Esophagus squamous epithelium (tissue), 5 donors: ENCODE data around the gene GMPR2. TPM values are rescaled to one million over a fixed set of nuclear protein-coding genes. Genes with fewer than 3 reads are reported as not detected.
A peak's percentile ranks its signal among the peaks of the same experiment; 100 is the strongest.

Experiments
- DNase-seq: peaks from one replicate; lab custom pipeline; 2025; lab: John Stamatoyannopoulos, UW
- H3K27ac ChIP-seq, 4 donors: fragments of 200-600 bp; sonication (generic); one replicate each; pipeline ENCODE4 v1.5.1; 2016 to 2019; ENCODE audit warnings: mild to moderate bottlenecking in 1 of 4
- H3K27me3 ChIP-seq, 4 donors: fragments of 200-600 bp; sonication (generic); 1 replicate in 3 of 4; 2 replicates in 1 of 4; pipeline versions ENCODE4 v1.5.1 to v1.6.0; 2017 to 2021; ENCODE audit warnings: antibody characterized with exemption in 1 of 4
- H3K36me3 ChIP-seq, 3 donors: fragments of 200-600 bp; sonication (generic); one replicate each; pipeline ENCODE4 v1.5.1; 2016 to 2019
- H3K4me1 ChIP-seq, 3 donors: fragments of 200-600 bp; sonication (generic); one replicate each; pipeline ENCODE4 v1.5.1; 2017 to 2019
- H3K4me3 ChIP-seq, 4 donors: fragments of 200-600 bp; sonication (generic); 1 replicate in 3 of 4; 2 replicates in 1 of 4; pipeline ENCODE4 v1.5.1; 2016 to 2019; ENCODE audit warnings: mild to moderate bottlenecking in 2 of 4, moderate library complexity in 1 of 4
- H3K9me3 ChIP-seq, 3 donors: fragments of 200-600 bp; sonication (generic); one replicate each; pipeline ENCODE4 v1.5.1; 2016 to 2019
- POLR2A ChIP-seq, 4 donors: fragments of 450-650 bp; IDR thresholded peaks; one replicate each; pipeline ENCODE4 v1.6.1; 2017; ENCODE audit warnings: antibody characterized with exemption in 4 of 4, mild to moderate bottlenecking in 4 of 4, moderate library complexity in 3 of 4
- WGBS, 2 donors: methylation state at CpG; one replicate each; pipeline ENCODE4 v1.1.5; 2018; 5-methylcytosine and 5-hydroxymethylcytosine counted together
- intact Hi-C: fragments of 100-400 bp; cut with DNase I; formaldehyde crosslinking; loops from one replicate; pipeline ENCODE4 v1.15.0; 2022
- total RNA-seq, 4 donors: library from RNA; depleted of rRNA; stranded (reverse); fragments of >200 nt; gene quantifications; one replicate each; pipeline ENCODE4 v1.1.0, GENCODE V29; 2016
- TF ChIP-seq, protein P1 (sequence below), 6 experiments: fragments of 450-650 bp in 4 of 6; fragments of 200-600 bp in 2 of 6; sonication (generic) in 2 of 6; IDR thresholded peaks; one replicate each; pipeline ENCODE4 v1.5.1; 2016 to 2019; ENCODE audit warnings: antibody characterized with exemption in 6 of 6, mild to moderate bottlenecking in 4 of 6, moderate library complexity in 4 of 6
- donor health status: DM: yes; HTN: yes; CAD: no.

GMPR2 gene
- total RNA-seq, 4 donors from 2014 or later: 18.5 to 47.7 (median 33.1) TPM

DNA sequence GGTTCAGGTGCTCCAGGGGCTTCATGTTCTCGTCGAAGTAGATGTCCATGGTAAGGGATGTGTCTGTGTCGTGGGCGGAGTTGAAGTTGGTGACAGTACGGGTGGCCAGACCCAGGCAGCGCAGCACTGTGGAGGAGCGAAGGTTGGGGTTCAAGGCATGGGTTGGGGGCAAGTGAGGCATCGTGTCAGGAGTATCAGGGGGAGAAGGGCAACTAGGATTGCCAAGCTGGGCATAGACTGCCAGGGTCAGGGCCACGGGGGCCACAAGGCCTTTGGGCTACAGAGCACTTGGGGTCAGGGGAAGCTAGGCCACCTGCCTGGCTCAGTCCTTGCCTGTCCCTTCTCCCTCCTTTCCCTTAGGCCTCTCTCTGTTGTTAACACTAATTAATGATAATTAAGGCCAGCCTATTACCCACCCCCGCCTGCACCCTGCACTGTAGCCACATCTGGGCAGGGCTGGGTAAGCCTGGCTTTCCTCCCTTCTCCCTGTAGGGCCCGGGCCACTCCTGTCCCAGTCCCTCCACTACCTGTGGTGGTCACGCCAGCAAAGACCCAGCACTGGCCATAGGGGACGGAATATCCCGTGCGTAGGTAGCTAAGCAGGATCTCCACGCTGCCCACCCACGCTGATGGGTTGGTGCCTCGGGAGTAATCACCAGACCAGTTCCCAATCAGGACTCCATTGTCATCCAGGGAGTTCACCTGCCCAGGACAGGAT is 26.0 kb downstream of the GMPR2 start:
- TF ChIP-seq, protein P1, sequence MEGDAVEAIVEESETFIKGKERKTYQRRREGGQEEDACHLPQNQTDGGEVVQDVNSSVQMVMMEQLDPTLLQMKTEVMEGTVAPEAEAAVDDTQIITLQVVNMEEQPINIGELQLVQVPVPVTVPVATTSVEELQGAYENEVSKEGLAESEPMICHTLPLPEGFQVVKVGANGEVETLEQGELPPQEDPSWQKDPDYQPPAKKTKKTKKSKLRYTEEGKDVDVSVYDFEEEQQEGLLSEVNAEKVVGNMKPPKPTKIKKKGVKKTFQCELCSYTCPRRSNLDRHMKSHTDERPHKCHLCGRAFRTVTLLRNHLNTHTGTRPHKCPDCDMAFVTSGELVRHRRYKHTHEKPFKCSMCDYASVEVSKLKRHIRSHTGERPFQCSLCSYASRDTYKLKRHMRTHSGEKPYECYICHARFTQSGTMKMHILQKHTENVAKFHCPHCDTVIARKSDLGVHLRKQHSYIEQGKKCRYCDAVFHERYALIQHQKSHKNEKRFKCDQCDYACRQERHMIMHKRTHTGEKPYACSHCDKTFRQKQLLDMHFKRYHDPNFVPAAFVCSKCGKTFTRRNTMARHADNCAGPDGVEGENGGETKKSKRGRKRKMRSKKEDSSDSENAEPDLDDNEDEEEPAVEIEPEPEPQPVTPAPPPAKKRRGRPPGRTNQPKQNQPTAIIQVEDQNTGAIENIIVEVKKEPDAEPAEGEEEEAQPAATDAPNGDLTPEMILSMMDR (IDR thresholded peaks at IDR 0.05): no peak
- no peak for TF ChIP-seq POLR2A (IDR thresholded peaks at IDR 0.05)
- H3K4me3 ChIP-seq: peak overlapping the region; percentile 36 to 57 (median 48)
- H3K27me3 ChIP-seq: no peaks in the 10 kb centered on the region
- H3K9me3 ChIP-seq: no peaks in the 10 kb centered on the region
- peaks cover 9 to 51% (median 27%) of the 10 kb centered on the region in 3 donors for H3K4me1 ChIP-seq
- H3K27ac ChIP-seq: peak overlapping the region; percentile 73 to 89 (median 84)
- no peak for DNase-seq
- intact Hi-C loops: no loop called here
- 71 to 90% methylated on average over 7 to 16 of the region's 18 CpGs for WGBS, 2 donors
- peaks cover 0 to 85% (median 24%) of the 10 kb centered on the region in 3 donors for H3K36me3 ChIP-seq

DNA sequence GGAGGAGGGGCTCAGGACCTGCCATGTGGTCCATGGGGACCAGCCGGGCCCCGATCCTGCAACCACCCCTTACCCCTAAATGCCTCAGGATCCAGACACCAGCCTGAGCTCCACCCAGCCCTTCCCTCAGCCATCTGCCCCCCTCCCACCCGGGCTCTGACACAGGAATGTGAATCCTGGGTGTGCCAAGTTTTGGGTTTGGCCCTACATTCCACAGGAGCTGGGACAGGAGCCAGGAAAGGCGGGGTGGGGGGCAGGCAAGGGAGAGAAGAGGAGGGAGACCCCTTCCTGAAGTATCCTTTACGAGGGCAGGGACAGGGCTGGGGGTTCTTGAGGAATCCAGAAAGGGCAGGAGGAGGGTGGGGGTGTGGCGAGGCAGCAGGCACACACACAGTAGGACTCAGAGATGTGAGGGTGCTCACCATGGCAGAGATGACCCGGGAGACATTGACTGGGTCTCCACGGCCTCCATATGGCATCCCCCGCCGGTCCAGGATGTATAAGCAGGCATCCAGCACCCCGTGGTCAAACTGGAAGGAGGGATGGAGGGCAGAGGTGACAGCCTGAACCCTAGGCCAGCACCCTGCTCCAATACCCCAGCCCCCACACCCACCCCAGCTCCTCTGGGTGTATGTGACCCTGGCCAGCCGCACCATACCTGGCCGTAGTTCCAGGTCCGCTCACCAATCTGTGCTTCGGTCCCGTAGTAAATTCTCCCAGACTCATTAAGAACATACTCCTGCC is 26.7 kb downstream of the GMPR2 start:
- H3K4me3 ChIP-seq: peak overlapping the region; percentile 36 to 57 (median 48)

GRCh38 chr14:24260026-24260779 is 27.5 kb downstream of the GMPR2 start:
- Histone ChIP-seq H3K27me3 (no peaks in the 10 kb centered on the region), H3K4me3 (peak overlapping the region; percentile 36 to 57 (median 48)), H3K9me3 (no peaks in the 10 kb centered on the region), H3K27ac (peak overlapping the region; percentile 81 to 89 (median 87)), H3K36me3 (peaks cover 0 to 73% (median 9%) of the 10 kb centered on the region in 3 donors), H3K4me1 (peaks cover 9 to 66% (median 35%) of the 10 kb centered on the region in 3 donors)
- TF ChIP-seq, protein P1 (IDR thresholded peaks at IDR 0.05): no peak
- DNase-seq: no peak
- intact Hi-C loops: no loop called here
- 71 to 83% methylated on average over 7 to 9 of the region's 16 CpGs for WGBS, 2 donors

More for the DNA sequence above, 26.7 kb downstream of the GMPR2 start:
- peak overlapping the region; percentile 81 to 89 (median 87) for H3K27ac ChIP-seq
- intact Hi-C loops: no loop called here
- H3K36me3 ChIP-seq: peaks cover 0 to 78% (median 17%) of the 10 kb centered on the region in 3 donors
- no peak for TF ChIP-seq POLR2A (IDR thresholded peaks at IDR 0.05)
- TF ChIP-seq, protein P1 (IDR thresholded peaks at IDR 0.05): no peak
- H3K4me1 ChIP-seq: peaks cover 9 to 58% (median 32%) of the 10 kb centered on the region in 3 donors
- no peaks in the 10 kb centered on the region for H3K9me3 ChIP-seq
- H3K27me3 ChIP-seq: no peaks in the 10 kb centered on the region
- DNase-seq: no peak
- 73 to 76% methylated on average over 7 to 14 of the region's 16 CpGs for WGBS, 2 donors

- TF ChIP-seq POLR2A (IDR thresholded peaks at IDR 0.05): no peak
- TF ChIP-seq, protein P1 (IDR thresholded peaks at IDR 0.05): no peak
- Histone ChIP-seq H3K9me3 (no peaks in the 10 kb centered on the region), H3K27me3 (no peaks in the 10 kb centered on the region), H3K4me3 (peak overlapping the region; percentile 36 to 57 (median 48)), H3K4me1 (peaks cover 13 to 72% (median 41%) of the 10 kb centered on the region in 3 donors), H3K36me3 (peaks cover 0 to 73% (median 8%) of the 10 kb centered on the region in 3 donors), H3K27ac (peak overlapping the region; percentile 81 to 89 (median 87))
- 43 to 50% methylated on average over 1 to 2 of the region's 4 CpGs for WGBS, 2 donors
- DNase-seq: no peak
- intact Hi-C loops: no loop called here
These were observed 28.0 kb downstream of the GMPR2 start for GRCh38 chr14:24260780-24261157.
